HL-60 (cell line): Measurements from ENCODE around the gene CREBBP.
"Not testable (repeated sequence)": the region's sequence is repeated elsewhere in the genome, so short reads cannot be mapped to it uniquely, and the experiment has no call there.

ENCODE experiments used
- POLR2AphosphoS5 ChIP-seq: IDR thresholded peaks from 2 replicates; pipeline ENCODE4 v1.6.1; 2012; ENCODE audit warnings: low read depth
- SPI1 ChIP-seq: IDR thresholded peaks from 2 replicates; pipeline ENCODE4 v1.6.1; 2012; ENCODE audit warnings: low read depth, mild to moderate bottlenecking, borderline replicate concordance
- TF ChIP-seq, protein P1 (sequence below): IDR thresholded peaks from 2 replicates; pipeline ENCODE4 v1.6.1; 2012; ENCODE audit warnings: low read depth; ENCODE audit not compliant: insufficient replicate concordance
- TF ChIP-seq, protein P2 (sequence below): IDR thresholded peaks from one replicate; pipeline ENCODE4 v1.5.1; 2011; ENCODE audit warnings: low read length, control low read depth, inconsistent platforms; ENCODE audit not compliant: insufficient read depth

DNA sequence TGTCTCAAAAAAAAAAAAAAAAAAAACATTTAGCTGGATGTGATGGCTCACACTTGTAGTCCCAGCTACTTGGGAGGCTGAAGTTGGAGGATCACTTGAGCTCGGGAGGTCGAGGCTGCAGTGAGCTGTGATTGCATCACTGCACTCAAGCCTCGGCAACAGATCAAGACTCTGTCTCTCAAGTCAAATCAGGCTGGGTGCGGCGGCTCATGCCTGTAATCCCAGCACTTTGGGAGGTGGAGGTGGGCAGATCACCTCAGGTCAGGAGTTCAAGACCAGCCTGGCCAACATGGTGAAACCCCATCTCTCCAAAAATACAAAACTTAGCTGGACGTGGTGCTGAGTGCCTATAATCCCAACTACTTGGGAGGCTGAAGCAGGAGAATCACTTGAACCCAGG is 31.2 kb upstream of the CREBBP start:
- TF ChIP-seq, protein P1, sequence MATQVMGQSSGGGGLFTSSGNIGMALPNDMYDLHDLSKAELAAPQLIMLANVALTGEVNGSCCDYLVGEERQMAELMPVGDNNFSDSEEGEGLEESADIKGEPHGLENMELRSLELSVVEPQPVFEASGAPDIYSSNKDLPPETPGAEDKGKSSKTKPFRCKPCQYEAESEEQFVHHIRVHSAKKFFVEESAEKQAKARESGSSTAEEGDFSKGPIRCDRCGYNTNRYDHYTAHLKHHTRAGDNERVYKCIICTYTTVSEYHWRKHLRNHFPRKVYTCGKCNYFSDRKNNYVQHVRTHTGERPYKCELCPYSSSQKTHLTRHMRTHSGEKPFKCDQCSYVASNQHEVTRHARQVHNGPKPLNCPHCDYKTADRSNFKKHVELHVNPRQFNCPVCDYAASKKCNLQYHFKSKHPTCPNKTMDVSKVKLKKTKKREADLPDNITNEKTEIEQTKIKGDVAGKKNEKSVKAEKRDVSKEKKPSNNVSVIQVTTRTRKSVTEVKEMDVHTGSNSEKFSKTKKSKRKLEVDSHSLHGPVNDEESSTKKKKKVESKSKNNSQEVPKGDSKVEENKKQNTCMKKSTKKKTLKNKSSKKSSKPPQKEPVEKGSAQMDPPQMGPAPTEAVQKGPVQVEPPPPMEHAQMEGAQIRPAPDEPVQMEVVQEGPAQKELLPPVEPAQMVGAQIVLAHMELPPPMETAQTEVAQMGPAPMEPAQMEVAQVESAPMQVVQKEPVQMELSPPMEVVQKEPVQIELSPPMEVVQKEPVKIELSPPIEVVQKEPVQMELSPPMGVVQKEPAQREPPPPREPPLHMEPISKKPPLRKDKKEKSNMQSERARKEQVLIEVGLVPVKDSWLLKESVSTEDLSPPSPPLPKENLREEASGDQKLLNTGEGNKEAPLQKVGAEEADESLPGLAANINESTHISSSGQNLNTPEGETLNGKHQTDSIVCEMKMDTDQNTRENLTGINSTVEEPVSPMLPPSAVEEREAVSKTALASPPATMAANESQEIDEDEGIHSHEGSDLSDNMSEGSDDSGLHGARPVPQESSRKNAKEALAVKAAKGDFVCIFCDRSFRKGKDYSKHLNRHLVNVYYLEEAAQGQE, result not testable (repeated sequence)
- TF ChIP-seq, protein P2, sequence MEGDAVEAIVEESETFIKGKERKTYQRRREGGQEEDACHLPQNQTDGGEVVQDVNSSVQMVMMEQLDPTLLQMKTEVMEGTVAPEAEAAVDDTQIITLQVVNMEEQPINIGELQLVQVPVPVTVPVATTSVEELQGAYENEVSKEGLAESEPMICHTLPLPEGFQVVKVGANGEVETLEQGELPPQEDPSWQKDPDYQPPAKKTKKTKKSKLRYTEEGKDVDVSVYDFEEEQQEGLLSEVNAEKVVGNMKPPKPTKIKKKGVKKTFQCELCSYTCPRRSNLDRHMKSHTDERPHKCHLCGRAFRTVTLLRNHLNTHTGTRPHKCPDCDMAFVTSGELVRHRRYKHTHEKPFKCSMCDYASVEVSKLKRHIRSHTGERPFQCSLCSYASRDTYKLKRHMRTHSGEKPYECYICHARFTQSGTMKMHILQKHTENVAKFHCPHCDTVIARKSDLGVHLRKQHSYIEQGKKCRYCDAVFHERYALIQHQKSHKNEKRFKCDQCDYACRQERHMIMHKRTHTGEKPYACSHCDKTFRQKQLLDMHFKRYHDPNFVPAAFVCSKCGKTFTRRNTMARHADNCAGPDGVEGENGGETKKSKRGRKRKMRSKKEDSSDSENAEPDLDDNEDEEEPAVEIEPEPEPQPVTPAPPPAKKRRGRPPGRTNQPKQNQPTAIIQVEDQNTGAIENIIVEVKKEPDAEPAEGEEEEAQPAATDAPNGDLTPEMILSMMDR, result not testable (repeated sequence)
- not testable (repeated sequence) for TF ChIP-seq SPI1, POLR2AphosphoS5
